Heart left ventricle (tissue), 13 donors: ENCODE measurements around the gene PPCDC.

Experiments
- POLR2A ChIP-seq, 2 donors: fragments of 450-650 bp; IDR thresholded peaks; one replicate each; pipeline ENCODE4 v1.6.1; 2017; ENCODE audit warnings: antibody characterized with exemption in 2 of 2, mild to moderate bottlenecking in 2 of 2, moderate library complexity in 2 of 2
- TF ChIP-seq, protein P1 (sequence below), 12 donors: fragments of 200-600 bp; sonication (generic) in 4 of 12; IDR thresholded peaks; one replicate each; pipeline versions ENCODE4 v1.5.0 to v1.8.0; 2018 to 2022; ENCODE audit warnings: antibody characterized with exemption in 12 of 12, mild to moderate bottlenecking in 5 of 12
- donor health status: ischemic (EF 13 %, LVEDD 7.1; RV severe dilation, severe dysfunction).
- donor health status: DM: no; HTN: yes; CAD: no.
- donor health status: DM: no; HTN: no; CAD: no.
- donor health status: ischemic (EF 25% LVEDD 6.9; RV normal size, moderate dysfunction).
- donor health status: ischemic (EF 25% LVEDD 5.7; RV mildly dilated, moderate dysfunction).
- donor health status: ischemic (EF 35%, LVEDD 5.7; RV mildly dilated, moderate dysfunction).
- donor health status: nonischemic (EF 11% LVEDD 7.7; RV severe dilation, severe dysfunction).
- donor health status: DM: yes; HTN: yes; CAD: no.
- donor health status: PGD.
- donor health status: ischemic (EF 29% LVEDD 5.4; RV normal size, mild dysfunction).
- donor health status: nonischemic (EF 23%, LVEDD 6.1; RV moderate dilation, normal function).

DNA sequence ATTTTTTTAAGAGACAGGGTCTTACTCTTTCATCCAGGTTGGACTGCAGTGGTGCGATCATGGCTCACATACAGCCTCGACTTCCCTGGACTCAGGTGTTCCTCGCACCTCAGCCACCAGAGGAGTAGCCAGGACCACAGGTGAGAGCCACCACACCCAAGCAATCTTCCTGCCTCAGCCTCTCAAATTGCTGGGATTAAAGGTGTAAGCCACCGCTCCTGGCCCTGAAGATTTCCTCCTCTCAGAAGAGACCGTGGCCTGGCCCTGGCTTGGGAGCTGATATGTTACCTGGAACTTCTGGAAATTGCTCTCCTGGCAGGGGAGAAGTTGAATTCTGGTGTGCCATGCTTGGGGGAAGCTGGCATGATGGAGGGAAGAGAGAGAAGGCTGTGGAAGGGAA is 36.2 kb downstream of the PPCDC start:
- TF ChIP-seq, protein P1, sequence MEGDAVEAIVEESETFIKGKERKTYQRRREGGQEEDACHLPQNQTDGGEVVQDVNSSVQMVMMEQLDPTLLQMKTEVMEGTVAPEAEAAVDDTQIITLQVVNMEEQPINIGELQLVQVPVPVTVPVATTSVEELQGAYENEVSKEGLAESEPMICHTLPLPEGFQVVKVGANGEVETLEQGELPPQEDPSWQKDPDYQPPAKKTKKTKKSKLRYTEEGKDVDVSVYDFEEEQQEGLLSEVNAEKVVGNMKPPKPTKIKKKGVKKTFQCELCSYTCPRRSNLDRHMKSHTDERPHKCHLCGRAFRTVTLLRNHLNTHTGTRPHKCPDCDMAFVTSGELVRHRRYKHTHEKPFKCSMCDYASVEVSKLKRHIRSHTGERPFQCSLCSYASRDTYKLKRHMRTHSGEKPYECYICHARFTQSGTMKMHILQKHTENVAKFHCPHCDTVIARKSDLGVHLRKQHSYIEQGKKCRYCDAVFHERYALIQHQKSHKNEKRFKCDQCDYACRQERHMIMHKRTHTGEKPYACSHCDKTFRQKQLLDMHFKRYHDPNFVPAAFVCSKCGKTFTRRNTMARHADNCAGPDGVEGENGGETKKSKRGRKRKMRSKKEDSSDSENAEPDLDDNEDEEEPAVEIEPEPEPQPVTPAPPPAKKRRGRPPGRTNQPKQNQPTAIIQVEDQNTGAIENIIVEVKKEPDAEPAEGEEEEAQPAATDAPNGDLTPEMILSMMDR (IDR thresholded peaks at IDR 0.05) = no peak
- no peak for TF ChIP-seq POLR2A (IDR thresholded peaks at IDR 0.05)
